ENCODE measurements around the gene MRPL18. TPM values are rescaled to one million over a fixed set of nuclear protein-coding genes. Genes with fewer than 3 reads are reported as not detected.

Gene MRPL18
- total RNA-seq, 1 experiment from 2014 or later, result 95.2 TPM

DNA sequence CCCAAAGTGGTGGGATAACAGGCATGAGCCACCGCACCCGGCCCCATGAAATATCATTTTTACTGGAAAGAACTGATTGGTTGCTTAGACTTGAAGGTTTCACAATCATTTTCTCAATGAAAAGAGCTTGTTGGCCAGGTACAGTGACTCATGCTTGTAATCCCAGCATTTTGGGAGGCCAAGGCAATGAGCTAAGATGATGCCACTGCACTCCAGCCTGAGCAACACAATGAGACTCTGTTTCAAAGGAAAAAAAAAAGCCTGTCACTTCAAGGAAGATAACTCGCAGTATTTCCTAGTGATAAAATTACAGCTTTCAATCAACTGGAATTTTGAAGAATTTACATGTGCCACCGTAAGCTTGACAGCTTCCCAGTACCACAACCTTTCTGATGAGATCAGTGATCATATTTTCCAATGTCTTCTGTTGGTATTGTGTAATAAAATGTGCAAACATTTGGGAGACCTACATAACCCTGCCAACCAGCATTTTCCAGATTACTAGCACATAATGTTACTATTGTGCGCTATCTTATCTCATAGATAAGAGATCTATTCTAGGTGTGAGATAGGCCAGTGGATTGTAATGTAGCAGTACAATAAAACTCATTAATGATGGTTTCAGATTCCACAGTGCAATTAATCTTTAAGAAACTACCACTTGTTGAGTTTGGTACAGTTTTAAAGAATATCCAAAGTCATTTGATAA lies 17.0 kb downstream of the MRPL18 start:
- H3K9me3 Mint-ChIP-seq, result no peaks in the 10 kb centered on the region
- no peak for TF ChIP-seq ARID4B (CRISPR knock-in tag; IDR thresholded peaks at IDR 0.05; ENCODE audit: borderline replicate concordance)
- TF ChIP-seq FOXJ3 (CRISPR knock-in tag; IDR thresholded peaks at IDR 0.05; ENCODE audit: borderline replicate concordance), result no peak
- no peak for TF ChIP-seq MYBL2 (CRISPR knock-in tag; IDR thresholded peaks at IDR 0.05)
- no peak for TF ChIP-seq GRHL2 (CRISPR knock-in tag; IDR thresholded peaks at IDR 0.05; ENCODE audit: insufficient replicate concordance, severe bottlenecking)
- no peak for TF ChIP-seq ZBTB21 (CRISPR knock-in tag; IDR thresholded peaks at IDR 0.05; ENCODE audit: borderline replicate concordance)
- TF ChIP-seq, protein P1, sequence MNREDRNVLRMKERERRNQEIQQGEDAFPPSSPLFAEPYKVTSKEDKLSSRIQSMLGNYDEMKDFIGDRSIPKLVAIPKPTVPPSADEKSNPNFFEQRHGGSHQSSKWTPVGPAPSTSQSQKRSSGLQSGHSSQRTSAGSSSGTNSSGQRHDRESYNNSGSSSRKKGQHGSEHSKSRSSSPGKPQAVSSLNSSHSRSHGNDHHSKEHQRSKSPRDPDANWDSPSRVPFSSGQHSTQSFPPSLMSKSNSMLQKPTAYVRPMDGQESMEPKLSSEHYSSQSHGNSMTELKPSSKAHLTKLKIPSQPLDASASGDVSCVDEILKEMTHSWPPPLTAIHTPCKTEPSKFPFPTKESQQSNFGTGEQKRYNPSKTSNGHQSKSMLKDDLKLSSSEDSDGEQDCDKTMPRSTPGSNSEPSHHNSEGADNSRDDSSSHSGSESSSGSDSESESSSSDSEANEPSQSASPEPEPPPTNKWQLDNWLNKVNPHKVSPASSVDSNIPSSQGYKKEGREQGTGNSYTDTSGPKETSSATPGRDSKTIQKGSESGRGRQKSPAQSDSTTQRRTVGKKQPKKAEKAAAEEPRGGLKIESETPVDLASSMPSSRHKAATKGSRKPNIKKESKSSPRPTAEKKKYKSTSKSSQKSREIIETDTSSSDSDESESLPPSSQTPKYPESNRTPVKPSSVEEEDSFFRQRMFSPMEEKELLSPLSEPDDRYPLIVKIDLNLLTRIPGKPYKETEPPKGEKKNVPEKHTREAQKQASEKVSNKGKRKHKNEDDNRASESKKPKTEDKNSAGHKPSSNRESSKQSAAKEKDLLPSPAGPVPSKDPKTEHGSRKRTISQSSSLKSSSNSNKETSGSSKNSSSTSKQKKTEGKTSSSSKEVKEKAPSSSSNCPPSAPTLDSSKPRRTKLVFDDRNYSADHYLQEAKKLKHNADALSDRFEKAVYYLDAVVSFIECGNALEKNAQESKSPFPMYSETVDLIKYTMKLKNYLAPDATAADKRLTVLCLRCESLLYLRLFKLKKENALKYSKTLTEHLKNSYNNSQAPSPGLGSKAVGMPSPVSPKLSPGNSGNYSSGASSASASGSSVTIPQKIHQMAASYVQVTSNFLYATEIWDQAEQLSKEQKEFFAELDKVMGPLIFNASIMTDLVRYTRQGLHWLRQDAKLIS (CRISPR knock-in tag; IDR thresholded peaks at IDR 0.05; ENCODE audit: borderline replicate concordance), result no peak
- TF ChIP-seq ZNF416 (CRISPR knock-in tag; IDR thresholded peaks at IDR 0.05), result no peak
- no peak for TF ChIP-seq IRF2 (CRISPR knock-in tag; IDR thresholded peaks at IDR 0.05; ENCODE audit: borderline replicate concordance, low read depth)
- TF ChIP-seq, protein P2, sequence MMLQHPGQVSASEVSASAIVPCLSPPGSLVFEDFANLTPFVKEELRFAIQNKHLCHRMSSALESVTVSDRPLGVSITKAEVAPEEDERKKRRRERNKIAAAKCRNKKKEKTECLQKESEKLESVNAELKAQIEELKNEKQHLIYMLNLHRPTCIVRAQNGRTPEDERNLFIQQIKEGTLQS (CRISPR knock-in tag; conservative IDR thresholded peaks at IDR 0.05), result no peak
- no peak for TF ChIP-seq EMX1 (CRISPR knock-in tag; IDR thresholded peaks at IDR 0.05)
- TF ChIP-seq, protein P3, sequence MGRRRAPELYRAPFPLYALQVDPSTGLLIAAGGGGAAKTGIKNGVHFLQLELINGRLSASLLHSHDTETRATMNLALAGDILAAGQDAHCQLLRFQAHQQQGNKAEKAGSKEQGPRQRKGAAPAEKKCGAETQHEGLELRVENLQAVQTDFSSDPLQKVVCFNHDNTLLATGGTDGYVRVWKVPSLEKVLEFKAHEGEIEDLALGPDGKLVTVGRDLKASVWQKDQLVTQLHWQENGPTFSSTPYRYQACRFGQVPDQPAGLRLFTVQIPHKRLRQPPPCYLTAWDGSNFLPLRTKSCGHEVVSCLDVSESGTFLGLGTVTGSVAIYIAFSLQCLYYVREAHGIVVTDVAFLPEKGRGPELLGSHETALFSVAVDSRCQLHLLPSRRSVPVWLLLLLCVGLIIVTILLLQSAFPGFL (CRISPR knock-in tag; IDR thresholded peaks at IDR 0.05; ENCODE audit: borderline replicate concordance), result no peak
- TF ChIP-seq CREM (CRISPR knock-in tag; IDR thresholded peaks at IDR 0.05), result no peak
- TF ChIP-seq, protein P4, sequence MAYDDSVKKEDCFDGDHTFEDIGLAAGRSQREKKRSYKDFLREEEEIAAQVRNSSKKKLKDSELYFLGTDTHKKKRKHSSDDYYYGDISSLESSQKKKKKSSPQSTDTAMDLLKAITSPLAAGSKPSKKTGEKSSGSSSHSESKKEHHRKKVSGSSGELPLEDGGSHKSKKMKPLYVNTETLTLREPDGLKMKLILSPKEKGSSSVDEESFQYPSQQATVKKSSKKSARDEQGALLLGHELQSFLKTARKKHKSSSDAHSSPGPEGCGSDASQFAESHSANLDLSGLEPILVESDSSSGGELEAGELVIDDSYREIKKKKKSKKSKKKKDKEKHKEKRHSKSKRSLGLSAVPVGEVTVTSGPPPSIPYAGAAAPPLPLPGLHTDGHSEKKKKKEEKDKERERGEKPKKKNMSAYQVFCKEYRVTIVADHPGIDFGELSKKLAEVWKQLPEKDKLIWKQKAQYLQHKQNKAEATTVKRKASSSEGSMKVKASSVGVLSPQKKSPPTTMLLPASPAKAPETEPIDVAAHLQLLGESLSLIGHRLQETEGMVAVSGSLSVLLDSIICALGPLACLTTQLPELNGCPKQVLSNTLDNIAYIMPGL (CRISPR knock-in tag; IDR thresholded peaks at IDR 0.05), result no peak
- TF ChIP-seq, protein P5, sequence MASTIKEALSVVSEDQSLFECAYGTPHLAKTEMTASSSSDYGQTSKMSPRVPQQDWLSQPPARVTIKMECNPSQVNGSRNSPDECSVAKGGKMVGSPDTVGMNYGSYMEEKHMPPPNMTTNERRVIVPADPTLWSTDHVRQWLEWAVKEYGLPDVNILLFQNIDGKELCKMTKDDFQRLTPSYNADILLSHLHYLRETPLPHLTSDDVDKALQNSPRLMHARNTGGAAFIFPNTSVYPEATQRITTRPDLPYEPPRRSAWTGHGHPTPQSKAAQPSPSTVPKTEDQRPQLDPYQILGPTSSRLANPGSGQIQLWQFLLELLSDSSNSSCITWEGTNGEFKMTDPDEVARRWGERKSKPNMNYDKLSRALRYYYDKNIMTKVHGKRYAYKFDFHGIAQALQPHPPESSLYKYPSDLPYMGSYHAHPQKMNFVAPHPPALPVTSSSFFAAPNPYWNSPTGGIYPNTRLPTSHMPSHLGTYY (CRISPR knock-in tag; IDR thresholded peaks at IDR 0.05), result no peak
- TF ChIP-seq TEAD1 (CRISPR knock-in tag; IDR thresholded peaks at IDR 0.05), result no peak
- TF ChIP-seq ZNF138 (CRISPR knock-in tag; conservative IDR thresholded peaks at IDR 0.05), result no peak
- TF ChIP-seq, protein P6, sequence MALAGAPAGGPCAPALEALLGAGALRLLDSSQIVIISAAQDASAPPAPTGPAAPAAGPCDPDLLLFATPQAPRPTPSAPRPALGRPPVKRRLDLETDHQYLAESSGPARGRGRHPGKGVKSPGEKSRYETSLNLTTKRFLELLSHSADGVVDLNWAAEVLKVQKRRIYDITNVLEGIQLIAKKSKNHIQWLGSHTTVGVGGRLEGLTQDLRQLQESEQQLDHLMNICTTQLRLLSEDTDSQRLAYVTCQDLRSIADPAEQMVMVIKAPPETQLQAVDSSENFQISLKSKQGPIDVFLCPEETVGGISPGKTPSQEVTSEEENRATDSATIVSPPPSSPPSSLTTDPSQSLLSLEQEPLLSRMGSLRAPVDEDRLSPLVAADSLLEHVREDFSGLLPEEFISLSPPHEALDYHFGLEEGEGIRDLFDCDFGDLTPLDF (CRISPR knock-in tag; IDR thresholded peaks at IDR 0.05), result no peak
- no peak for TF ChIP-seq ZNF671 (CRISPR knock-in tag; IDR thresholded peaks at IDR 0.05)
- TF ChIP-seq FOXP4 (CRISPR knock-in tag; IDR thresholded peaks at IDR 0.05), result no peak
- no peak for TF ChIP-seq PRRX2 (CRISPR knock-in tag; IDR thresholded peaks at IDR 0.05)
- no peaks in the 10 kb centered on the region for H3K36me3 Mint-ChIP-seq
- H3K27ac Mint-ChIP-seq, result no peak overlapping the region
- no peak overlapping the region for H3K4me3 Mint-ChIP-seq
- POLR2A ChIA-PET, result no interaction called here
- CTCF ChIA-PET, result interaction anchor here (0.6 to 1.1 kb wide), 2 partner anchors 17 to 212 kb away, joined by 4 to 7 read pairs; partner anchors contain the start of gene MRPL18
- H3K4me1 Mint-ChIP-seq, result peaks cover 12% of the 10 kb centered on the region
- ATAC-seq (no peak), DNase-seq (ENCODE audit: low spot score) (no peak)
- no peaks in the 10 kb centered on the region for H3K27me3 Mint-ChIP-seq (ENCODE audit: low read depth)
